SJSA1 (cell line): ENCODE results near the gene MYO9A. TPM values are rescaled to one million over a fixed set of nuclear protein-coding genes. Genes with fewer than 3 reads are reported as not detected.
A peak's percentile ranks its signal among the peaks of the same experiment; 100 is the strongest.

Source experiments
- DNase-seq, 2 experiments: peaks; one replicate each; pipeline ENCODE4 v3.0.0-alpha.2; 2015 to 2020; ENCODE audit warnings: low spot score in 2 of 2, low read depth in 1 of 2
- H3K27ac ChIP-seq: fragments of 250-450 bp; sonication (Bioruptor Pico); 2 replicates; pipeline ENCODE4 v1.5.1; 2020; ENCODE audit warnings: mild to moderate bottlenecking, moderate library complexity
- H3K27me3 ChIP-seq: fragments of 250-450 bp; sonication (Bioruptor Pico); replicated peaks from 2 replicates; pipeline ENCODE4 v1.5.1; 2020; ENCODE audit warnings: mild to moderate bottlenecking, moderate library complexity
- H3K36me3 ChIP-seq: fragments of 250-450 bp; sonication (Bioruptor Pico); 2 replicates; pipeline ENCODE4 v1.5.1; 2020; ENCODE audit warnings: mild to moderate bottlenecking
- H3K4me1 ChIP-seq: fragments of 250-450 bp; sonication (Bioruptor Pico); replicated peaks from 2 replicates; pipeline ENCODE4 v1.6.1; 2021; ENCODE audit warnings: mild to moderate bottlenecking
- H3K4me3 ChIP-seq: fragments of 250-450 bp; sonication (Bioruptor Pico); 2 replicates; pipeline ENCODE4 v1.5.1; 2020; ENCODE audit warnings: mild to moderate bottlenecking
- H3K9me3 ChIP-seq: fragments of 250-450 bp; sonication (Bioruptor Pico); replicated peaks from 2 replicates; pipeline ENCODE4 v1.5.1; 2020; ENCODE audit warnings: mild to moderate bottlenecking
- total RNA-seq: library from RNA; depleted of rRNA; stranded (reverse); fragments of >200 nt; shearing (Covaris generic); gene quantifications from 2 replicates; pipeline ENCODE4 v1.2.3, GENCODE V29; 2014

The MYO9A gene
- total RNA-seq, 1 experiment from 2014 or later, result 21.9 TPM

DNA sequence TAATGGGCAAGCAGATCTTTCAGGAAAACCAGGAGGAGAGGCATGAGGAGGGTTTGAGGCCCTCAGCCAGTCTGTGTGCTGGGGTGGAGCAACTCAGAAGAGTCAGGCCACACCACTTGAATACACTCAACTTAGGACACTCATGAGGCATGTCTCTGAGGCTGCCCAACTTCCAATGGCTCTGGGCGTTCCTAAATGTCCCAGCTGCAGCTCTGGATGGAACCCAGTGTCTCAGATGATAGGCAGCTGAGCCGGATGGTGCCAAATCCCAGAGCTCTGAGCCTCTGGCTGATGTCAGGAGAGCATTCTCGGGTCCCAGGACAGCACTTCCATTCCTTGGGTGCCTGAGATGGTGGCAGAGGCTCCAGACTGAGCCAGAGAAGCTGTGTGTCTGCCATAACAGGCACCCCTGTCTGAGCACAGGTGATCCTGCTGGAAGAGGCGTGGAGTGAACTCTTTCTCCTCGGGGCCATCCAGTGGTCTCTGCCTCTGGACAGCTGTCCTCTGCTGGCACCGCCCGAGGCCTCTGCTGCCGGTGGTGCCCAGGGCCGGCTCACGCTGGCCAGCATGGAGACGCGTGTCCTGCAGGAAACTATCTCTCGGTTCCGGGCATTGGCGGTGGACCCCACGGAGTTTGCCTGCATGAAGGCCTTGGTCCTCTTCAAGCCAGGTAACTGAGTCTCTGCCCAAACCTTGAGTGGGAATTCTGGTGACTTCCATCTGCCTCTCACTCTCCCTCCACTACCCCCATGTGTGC, 304.8 kb downstream of the MYO9A start:
- no peaks in the 10 kb centered on the region for H3K27me3 ChIP-seq

DNA sequence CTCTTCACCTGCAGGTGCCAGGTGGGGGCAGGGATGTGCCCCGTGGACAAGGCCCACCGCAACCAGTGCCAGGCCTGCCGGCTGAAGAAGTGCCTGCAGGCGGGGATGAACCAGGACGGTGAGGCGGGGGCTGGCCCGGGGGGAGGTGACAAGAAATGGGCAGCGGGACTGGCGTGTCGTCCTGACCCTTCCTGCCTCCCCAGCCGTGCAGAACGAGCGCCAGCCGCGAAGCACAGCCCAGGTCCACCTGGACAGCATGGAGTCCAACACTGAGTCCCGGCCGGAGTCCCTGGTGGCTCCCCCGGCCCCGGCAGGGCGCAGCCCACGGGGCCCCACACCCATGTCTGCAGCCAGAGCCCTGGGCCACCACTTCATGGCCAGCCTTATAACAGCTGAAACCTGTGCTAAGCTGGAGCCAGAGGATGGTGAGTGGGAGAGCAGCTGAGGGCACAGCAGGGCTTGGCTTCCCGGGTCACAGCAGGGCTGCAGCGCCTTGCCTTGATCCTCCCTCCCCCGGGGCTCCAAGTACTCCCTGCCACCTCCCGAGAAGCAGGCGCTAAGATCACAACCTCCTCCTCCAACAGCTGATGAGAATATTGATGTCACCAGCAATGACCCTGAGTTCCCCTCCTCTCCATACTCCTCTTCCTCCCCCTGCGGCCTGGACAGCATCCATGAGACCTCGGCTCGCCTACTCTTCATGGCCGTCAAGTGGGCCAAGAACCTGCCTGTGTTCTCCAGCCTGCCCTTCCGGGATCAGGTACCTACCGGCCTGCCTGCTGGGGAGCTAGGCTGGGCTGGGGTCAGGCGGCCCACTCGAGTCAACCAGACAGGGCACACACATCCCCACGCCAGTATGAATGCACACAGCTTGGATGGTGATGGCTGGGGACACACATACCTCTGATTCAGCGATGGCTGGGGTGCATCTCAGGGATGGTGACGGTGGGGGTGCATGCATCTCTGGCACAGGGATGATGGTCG, 305.9 kb downstream of the MYO9A start:
- Histone ChIP-seq H3K4me3 (no peak overlapping the region), H3K27me3 (no peaks in the 10 kb centered on the region), H3K27ac (no peak overlapping the region), H3K4me1 (peaks cover 14% of the 10 kb centered on the region), H3K36me3 (no peaks in the 10 kb centered on the region), H3K9me3 (no peaks in the 10 kb centered on the region)
- DNase-seq, result no peak

More for the DNA sequence above, 304.8 kb downstream of the MYO9A start:
- Histone ChIP-seq H3K4me3 (no peak overlapping the region), H3K27ac (no peak overlapping the region), H3K9me3 (no peaks in the 10 kb centered on the region), H3K36me3 (no peaks in the 10 kb centered on the region), H3K4me1 (peaks cover 3% of the 10 kb centered on the region)
- no peak for DNase-seq

DNA sequence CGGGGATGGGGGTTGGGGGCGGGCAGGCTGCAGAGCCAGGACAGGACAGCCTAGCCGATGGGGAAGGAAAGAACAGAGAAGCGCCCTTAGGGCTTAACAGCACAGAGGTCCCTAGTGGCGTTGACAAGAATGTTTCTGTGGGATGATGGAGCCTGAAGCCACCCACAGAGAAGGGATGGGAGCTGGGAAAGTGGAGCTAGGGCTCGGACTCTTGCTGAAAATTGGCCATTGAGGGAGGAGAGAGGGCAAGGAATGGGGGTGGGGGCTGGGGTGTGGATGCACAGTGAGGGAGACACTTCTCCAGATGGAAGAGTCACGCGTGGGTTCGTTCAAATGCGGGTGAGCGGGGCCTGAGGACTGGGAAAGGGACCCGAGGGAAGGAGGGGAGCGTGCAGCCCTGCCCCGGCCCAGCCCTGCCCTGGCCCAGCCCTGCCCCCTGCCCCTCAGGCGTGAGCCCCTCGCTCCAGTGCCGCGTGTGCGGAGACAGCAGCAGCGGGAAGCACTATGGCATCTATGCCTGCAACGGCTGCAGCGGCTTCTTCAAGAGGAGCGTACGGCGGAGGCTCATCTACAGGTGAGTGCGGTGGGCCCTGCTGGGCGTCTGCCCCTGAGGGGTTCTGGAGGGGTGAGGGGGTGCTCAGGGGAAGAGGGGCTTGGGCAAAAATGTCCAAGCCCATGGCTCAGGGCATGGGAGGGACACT, 306.8 kb downstream of the MYO9A start:
- H3K36me3 ChIP-seq, result no peaks in the 10 kb centered on the region
- no peaks in the 10 kb centered on the region for H3K27me3 ChIP-seq
- no peak overlapping the region for H3K27ac ChIP-seq
- H3K4me3 ChIP-seq, result no peak overlapping the region
- H3K9me3 ChIP-seq, result no peaks in the 10 kb centered on the region
- no peak for DNase-seq
- peaks cover 23% of the 10 kb centered on the region for H3K4me1 ChIP-seq

DNA sequence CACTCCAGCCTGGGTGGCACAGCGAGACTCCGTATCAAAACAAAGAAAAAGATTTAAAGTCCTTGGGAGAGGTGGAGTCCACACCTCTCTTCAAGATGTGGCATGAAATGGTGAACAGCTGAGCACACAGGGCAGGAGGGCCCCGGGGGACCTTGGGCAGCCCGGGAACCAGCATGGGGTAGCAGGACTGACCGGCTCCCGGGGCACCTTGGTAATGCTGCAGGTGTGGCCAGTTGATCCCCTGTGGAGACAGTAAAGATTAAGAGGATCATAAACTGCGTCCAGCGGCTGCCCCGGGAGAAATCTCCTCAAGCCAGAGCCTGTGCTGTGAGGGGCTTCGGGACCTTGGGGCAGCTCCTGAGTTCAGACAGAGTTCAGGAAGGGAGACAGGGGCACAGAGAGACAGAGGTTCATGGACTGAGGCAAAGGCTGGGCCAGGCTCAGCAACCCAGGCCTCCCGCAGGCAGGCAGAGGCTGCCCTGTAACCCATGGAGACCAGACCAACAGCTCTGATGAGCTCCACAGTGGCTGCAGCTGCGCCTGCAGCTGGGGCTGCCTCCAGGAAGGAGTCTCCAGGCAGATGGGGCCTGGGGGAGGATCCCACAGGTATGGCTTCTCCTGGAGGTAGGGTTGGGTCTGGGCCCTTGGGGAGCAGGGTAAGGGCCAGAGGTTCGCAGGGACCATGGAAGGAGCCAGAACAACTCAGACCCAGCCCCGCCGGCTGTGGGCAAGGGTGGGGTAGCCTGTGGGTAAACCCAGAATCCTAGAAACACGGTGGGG, 307.5 kb downstream of the MYO9A start, which contains the start of gene NR2E3:
Gene NR2E3 (plus strand): TSS at position 299 of the 780 bp plus-strand sequence. CDS start 190 bp downstream, at position 489.
- H3K36me3 ChIP-seq, result no peaks in the 10 kb centered on the region
- H3K27me3 ChIP-seq, result no peaks in the 10 kb centered on the region
- peak in 1 of 2 experiments; percentile 37 for DNase-seq
- H3K4me1 ChIP-seq, result peaks cover 26% of the 10 kb centered on the region
- H3K27ac ChIP-seq, result no peak within 1 kb of the TSS
- no peaks in the 10 kb centered on the region for H3K9me3 ChIP-seq
- no peak within 1 kb of the TSS for H3K4me3 ChIP-seq

DNA sequence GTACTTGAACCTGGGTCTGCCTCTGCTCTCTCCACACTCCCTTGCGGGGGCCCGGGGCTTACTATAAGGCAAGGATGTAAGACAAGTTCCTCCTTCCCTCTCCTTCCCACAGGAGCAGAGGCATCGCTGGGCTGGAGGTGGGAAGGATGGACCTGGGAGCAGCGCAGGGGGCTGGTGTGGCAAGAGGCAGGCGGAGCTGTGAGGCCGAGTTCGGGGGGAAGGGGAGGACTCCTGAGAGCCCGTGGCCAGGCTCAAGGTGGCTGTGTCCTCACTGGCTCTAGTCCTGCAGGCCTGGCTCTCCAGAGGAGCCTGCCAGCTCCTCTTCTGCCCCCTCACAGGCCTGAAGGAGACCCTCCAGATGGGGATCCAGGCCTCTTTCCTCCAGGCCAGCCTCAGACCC, 308.6 kb downstream of the MYO9A start:
- no peak overlapping the region for H3K4me3 ChIP-seq
- no peaks in the 10 kb centered on the region for H3K9me3 ChIP-seq
- H3K36me3 ChIP-seq, result no peaks in the 10 kb centered on the region
- peak in 1 of 2 experiments; percentile 33 for DNase-seq
- no peak overlapping the region for H3K27ac ChIP-seq
- peaks cover 26% of the 10 kb centered on the region for H3K4me1 ChIP-seq
- H3K27me3 ChIP-seq, result no peaks in the 10 kb centered on the region

DNA sequence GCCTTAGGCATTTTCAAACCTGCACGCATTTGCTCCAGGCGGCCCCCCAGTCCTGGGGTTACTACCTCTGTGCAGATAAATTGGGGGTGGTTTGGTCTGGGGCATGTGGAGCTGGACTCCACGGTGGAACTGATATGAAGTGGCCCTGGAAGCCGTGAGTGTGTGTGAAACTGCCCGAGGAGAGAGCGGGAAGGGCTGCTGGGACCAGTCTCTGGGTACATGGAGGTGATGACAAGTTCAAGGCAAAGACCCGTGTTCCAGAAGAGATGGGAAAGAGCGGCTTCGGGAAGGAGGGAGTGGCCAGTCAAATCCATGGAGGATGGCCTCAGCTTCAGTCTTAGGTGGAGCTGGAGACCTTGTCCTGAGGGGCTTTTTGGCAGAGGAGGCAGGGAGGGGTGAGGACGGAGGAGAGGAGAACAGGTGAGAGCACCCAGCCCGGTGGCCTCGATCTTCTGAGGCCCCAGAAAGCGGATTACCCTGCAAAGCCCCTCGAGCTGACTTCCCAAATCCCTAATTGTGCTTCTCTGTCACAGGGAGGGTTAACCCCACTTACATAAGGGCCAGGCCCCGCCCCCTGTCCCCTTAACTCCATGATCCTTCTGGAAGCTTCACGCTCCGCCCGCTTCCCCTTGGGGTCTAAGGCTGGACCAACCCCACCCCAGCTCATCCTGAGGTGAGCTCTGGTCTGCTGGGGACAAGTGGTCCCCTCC, 309.5 kb downstream of the MYO9A start:
- DNase-seq, result peak in 1 of 2 experiments; percentile 22
- Histone ChIP-seq H3K27me3 (no peaks in the 10 kb centered on the region), H3K4me1 (peaks cover 26% of the 10 kb centered on the region), H3K9me3 (no peaks in the 10 kb centered on the region), H3K36me3 (no peaks in the 10 kb centered on the region), H3K4me3 (no peak overlapping the region), H3K27ac (no peak overlapping the region)

DNA sequence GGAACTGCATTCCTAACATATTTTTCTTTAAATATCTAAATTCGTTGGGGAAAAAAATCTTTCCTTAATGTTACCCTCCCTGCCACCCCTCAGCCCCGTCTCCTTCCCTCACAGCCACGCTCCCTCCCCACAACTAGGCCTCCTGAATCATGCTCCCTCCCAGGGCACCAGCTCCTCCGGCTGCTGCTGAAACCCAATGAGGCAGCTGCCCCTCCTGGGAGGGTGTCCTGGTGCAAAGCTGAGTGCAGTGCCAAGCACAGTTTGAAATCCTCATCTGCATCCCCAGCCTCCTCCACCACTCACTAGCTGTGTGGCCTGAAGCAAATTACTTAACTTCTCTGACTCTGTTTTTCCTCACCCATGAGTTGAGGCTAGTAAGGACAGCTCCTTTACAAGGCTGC, 310.3 kb downstream of the MYO9A start:
- Histone ChIP-seq H3K9me3 (no peaks in the 10 kb centered on the region), H3K36me3 (no peaks in the 10 kb centered on the region), H3K4me1 (peaks cover 26% of the 10 kb centered on the region), H3K27ac (no peak overlapping the region), H3K4me3 (no peak overlapping the region), H3K27me3 (no peaks in the 10 kb centered on the region)
- DNase-seq, result peak in 1 of 2 experiments; percentile 14

DNA sequence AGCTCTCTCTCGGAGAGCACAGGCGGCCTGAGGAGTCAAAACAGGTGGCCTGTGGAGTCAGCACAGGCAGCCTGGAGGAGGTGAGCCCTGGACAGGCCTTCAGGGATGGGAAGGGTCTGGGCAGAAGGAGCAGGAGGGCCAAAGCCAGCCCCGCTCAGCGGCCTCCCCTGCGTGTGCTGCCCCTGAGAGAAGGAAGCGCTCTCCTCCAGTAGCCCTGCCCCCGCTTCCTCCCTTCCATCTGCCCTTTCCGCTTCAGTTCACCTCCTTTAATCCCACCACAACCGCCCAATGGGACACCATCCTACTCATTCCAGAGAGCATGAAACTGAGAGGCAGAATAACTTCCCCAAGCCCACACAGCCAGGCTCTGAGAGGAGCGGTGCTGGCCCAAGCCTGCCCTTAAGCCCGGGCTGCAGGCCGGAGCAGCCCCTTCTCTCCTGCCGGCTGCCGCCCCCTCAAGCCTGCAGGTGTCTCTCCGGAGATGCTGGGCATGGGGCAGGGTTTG, 310.8 kb downstream of the MYO9A start:
- Histone ChIP-seq H3K4me1 (peaks cover 26% of the 10 kb centered on the region), H3K27me3 (no peaks in the 10 kb centered on the region), H3K27ac (no peak overlapping the region), H3K9me3 (no peaks in the 10 kb centered on the region), H3K36me3 (no peaks in the 10 kb centered on the region), H3K4me3 (no peak overlapping the region)
- DNase-seq, result no peak

DNA sequence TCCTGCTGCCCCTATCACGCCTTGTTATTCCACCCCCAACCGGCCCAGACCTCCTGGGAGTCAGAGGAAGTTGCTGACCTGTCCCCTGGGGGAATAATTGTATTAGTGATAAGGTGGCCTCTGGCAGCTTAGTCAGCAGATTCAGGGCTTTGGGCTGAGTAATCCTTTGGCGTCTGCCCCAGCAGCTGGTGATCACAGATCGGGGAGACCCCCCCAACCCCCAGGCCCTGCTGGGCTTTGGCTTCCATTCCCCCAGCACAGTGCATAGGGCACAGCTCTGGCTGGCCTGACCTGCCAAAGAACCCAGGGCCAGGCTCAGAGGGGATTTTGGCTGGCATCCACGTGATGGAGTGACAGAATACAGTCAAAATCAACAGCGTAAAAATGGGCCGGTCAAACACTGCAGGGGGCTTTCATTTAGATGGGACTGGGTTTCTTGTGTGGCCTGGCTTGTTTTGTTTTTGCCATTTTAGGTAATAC, 311.5 kb downstream of the MYO9A start:
- Histone ChIP-seq H3K4me3 (no peak overlapping the region), H3K36me3 (no peaks in the 10 kb centered on the region), H3K4me1 (peaks cover 26% of the 10 kb centered on the region), H3K27me3 (no peaks in the 10 kb centered on the region), H3K9me3 (no peaks in the 10 kb centered on the region), H3K27ac (no peak overlapping the region)
- DNase-seq, result peak in 1 of 2 experiments; percentile 31

DNA sequence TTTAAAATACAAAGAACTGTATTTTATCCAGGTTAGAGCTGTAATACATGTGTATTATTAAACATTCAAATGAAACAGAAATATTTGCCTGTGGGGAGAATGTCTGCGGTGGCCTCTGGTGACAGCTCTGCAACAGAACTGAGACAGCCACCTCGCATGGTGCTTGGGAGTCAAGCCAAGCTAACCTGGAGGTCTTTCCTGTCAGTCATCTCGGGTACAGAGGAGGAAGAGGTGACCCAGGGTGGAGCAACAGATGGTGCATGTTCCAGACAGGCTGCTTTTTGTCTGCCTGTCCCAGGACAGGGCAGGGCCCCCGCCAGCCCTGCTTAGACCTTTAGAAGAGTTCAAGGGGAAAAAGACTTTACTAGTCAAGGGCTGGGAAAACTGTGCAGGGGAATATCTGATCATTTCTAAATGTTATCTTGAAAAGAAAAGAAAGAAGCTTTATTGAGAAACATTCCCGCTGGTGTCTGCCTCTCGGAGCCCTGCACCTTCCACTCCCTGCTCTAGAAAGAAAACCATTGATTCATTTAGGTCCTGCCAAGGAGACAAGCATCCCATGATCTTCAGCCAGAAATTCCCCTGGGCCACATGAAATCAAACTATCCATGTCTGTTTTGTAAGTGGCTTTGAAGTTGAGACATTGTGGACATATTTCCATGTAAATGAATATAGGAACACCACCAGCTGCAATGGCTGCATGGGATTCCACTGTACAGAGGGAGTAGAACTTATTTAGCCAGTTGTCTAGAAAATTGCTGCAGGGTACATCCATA, 313.1 kb downstream of the MYO9A start:
- Histone ChIP-seq H3K4me3 (no peak overlapping the region), H3K27me3 (no peaks in the 10 kb centered on the region), H3K27ac (no peak overlapping the region), H3K4me1 (peaks cover 26% of the 10 kb centered on the region), H3K9me3 (no peaks in the 10 kb centered on the region), H3K36me3 (no peaks in the 10 kb centered on the region)
- DNase-seq, result no peak

DNA sequence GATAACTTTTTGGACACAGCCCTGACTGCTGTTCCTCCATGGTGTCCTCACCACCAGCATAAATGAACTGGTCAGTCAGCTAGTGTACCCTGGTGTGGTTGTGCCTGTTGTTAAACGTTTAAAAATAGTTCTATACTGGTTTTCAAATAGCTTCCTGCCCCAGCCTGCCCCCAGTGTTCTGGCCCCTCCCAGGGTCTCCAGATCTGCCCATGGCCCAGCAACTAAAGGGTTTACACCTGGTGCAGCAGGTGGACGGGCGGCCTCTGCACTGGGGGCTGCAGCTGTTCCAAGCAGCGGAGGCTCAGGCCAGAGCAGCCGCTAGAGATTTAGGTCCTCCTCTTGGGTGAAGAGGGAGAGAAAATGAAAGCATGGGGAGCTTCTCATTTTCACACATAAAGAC, 313.7 kb downstream of the MYO9A start:
- Histone ChIP-seq H3K36me3 (no peaks in the 10 kb centered on the region), H3K4me1 (peaks cover 26% of the 10 kb centered on the region), H3K9me3 (no peaks in the 10 kb centered on the region), H3K4me3 (no peak overlapping the region), H3K27me3 (no peaks in the 10 kb centered on the region), H3K27ac (no peak overlapping the region)
- DNase-seq, result no peak

DNA sequence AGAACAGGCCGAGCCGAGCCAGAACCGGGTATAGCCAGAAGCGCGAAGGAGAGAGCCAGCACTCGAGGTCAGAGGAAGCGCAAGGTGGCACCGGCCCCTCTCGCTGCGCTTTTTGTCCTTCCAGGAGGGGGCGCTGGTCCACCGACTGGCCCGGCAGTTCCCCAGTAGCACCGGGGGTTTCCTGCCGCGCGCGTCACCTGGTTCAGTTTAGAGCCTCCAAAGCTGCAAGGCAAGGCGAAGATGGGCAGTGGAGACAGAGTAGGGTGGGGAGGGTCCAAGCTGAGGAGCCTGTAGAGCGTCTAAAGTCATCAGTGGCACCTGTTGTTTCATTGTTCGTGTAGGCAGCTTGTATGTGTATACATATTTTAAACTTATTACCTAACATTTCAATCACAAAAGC, 315.2 kb downstream of the MYO9A start:
- Histone ChIP-seq H3K9me3 (no peaks in the 10 kb centered on the region), H3K4me1 (peaks cover 19% of the 10 kb centered on the region), H3K27me3 (no peaks in the 10 kb centered on the region), H3K36me3 (no peaks in the 10 kb centered on the region), H3K4me3 (no peak overlapping the region), H3K27ac (no peak overlapping the region)
- no peak for DNase-seq
